Activated CD8-positive, alpha-beta T cell treated with anti-CD3 and anti-CD28 coated beads, Interleukin-2, amount 10 ng/mL, durations not matched to agents 7 days and 5 days (primary cell): ENCODE results near the gene TRIM65. TPM values are rescaled to one million over a fixed set of nuclear protein-coding genes. Genes with fewer than 3 reads are reported as not detected.

ENCODE experiments used
- ATAC-seq: fragments of 150-1000 bp; cut with Tn5 transposase; one replicate; pipeline ENCODE4 v1.10.0; 2021; ENCODE audit warnings: moderate library complexity
- CTCF ChIA-PET: fragments of 350-600 bp; sonication (Branson Sonifier 250); formaldehyde crosslinking; loops from one replicate; lab custom pipeline; 2021; ENCODE audit warnings: antibody characterized with exemption; lab: Charles Lee
- POLR2A ChIA-PET: fragments of 350-600 bp; sonication (Branson Sonifier 250); formaldehyde crosslinking; loops from one replicate; lab custom pipeline; 2021; ENCODE audit warnings: antibody characterized with exemption; lab: Charles Lee
- DNase-seq: peaks from one replicate; pipeline ENCODE4 v3.0.0-alpha.2; 2020
- H3K27ac Mint-ChIP-seq: one replicate; pipeline ENCODE4 v1.8.0; 2021; ENCODE audit warnings: mild to moderate bottlenecking, mixed read lengths
- H3K27me3 Mint-ChIP-seq: one replicate; pipeline ENCODE4 v1.8.0; 2021; ENCODE audit warnings: low read depth, mixed read lengths
- H3K36me3 Mint-ChIP-seq: one replicate; pipeline ENCODE4 v1.8.0; 2021; ENCODE audit warnings: low read depth, mixed read lengths
- H3K4me1 Mint-ChIP-seq: one replicate; pipeline ENCODE4 v1.8.0; 2021; ENCODE audit warnings: low read depth, mixed read lengths
- H3K4me3 Mint-ChIP-seq: one replicate; pipeline ENCODE4 v1.8.0; 2021; ENCODE audit warnings: mild to moderate bottlenecking, mixed read lengths
- H3K9me3 Mint-ChIP-seq: one replicate; pipeline ENCODE4 v1.8.0; 2022; ENCODE audit warnings: mixed read lengths; ENCODE audit not compliant: insufficient read depth
- total RNA-seq, 2 experiments: library from RNA; stranded (reverse); gene quantifications; one replicate each; pipeline ENCODE4 v1.2.3, GENCODE V29; 2021

TRIM65 gene
- total RNA-seq, 2 experiments from 2014 or later = 35.8 to 37.3 TPM

DNA sequence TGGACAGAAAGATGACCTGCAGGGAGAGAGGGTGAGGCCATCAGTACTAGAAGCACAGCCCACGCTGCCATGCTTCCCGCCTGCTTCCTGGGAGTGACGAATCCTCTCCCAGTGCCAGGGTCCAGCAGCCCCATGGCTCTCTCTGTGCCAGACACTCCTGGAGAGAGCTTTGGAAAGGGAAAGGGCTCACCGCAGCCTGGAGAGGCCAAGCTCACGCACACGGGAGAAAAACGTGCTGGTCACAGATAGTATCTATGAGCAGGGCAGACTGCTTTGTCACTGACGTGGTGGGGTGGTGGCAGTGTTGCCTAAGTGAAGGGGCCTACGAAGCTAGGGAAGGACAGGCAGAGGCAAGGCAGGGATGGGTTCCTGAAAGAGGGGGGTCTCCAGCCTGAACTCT, 47.0 kb downstream of the TRIM65 start:
- no peak overlapping the region for H3K27ac Mint-ChIP-seq
- peaks cover 43% of the 10 kb centered on the region for H3K36me3 Mint-ChIP-seq
- DNase-seq (no peak), ATAC-seq (no peak)
- H3K4me3 Mint-ChIP-seq = no peak overlapping the region
- H3K9me3 Mint-ChIP-seq = no peaks in the 10 kb centered on the region
- no peaks in the 10 kb centered on the region for H3K27me3 Mint-ChIP-seq
- POLR2A ChIA-PET = interaction anchor here (1.2 to 2.6 kb wide), 4 partner anchors 17 to 75 kb away, joined by 3 to 10 read pairs (median 6); no protein-coding TSS in a partner anchor
- CTCF ChIA-PET = interaction anchor here (1.2 to 3.0 kb wide), 9 partner anchors 9 to 86 kb away, joined by 3 to 20 read pairs (median 7); partner anchors contain the start of genes GALK1 and TRIM65
- peaks cover 35% of the 10 kb centered on the region for H3K4me1 Mint-ChIP-seq

GRCh38 chr17:75849279-75849646, 47.5 kb downstream of the TRIM65 start:
- Mint-ChIP-seq H3K36me3 (peaks cover 43% of the 10 kb centered on the region), H3K4me1 (peaks cover 32% of the 10 kb centered on the region), H3K27ac (no peak overlapping the region), H3K27me3 (no peaks in the 10 kb centered on the region), H3K9me3 (no peaks in the 10 kb centered on the region), H3K4me3 (no peak overlapping the region)
- DNase-seq (no peak), ATAC-seq (no peak)
- POLR2A ChIA-PET = interaction anchor here (1.2 to 2.6 kb wide), 4 partner anchors 16 to 75 kb away, joined by 3 to 10 read pairs (median 6); no protein-coding TSS in a partner anchor
- CTCF ChIA-PET = interaction anchor here (0.7 to 3.0 kb wide), 11 partner anchors 9 to 85 kb away, joined by 3 to 20 read pairs (median 7); partner anchors contain the start of genes GALK1 and TRIM65

DNA sequence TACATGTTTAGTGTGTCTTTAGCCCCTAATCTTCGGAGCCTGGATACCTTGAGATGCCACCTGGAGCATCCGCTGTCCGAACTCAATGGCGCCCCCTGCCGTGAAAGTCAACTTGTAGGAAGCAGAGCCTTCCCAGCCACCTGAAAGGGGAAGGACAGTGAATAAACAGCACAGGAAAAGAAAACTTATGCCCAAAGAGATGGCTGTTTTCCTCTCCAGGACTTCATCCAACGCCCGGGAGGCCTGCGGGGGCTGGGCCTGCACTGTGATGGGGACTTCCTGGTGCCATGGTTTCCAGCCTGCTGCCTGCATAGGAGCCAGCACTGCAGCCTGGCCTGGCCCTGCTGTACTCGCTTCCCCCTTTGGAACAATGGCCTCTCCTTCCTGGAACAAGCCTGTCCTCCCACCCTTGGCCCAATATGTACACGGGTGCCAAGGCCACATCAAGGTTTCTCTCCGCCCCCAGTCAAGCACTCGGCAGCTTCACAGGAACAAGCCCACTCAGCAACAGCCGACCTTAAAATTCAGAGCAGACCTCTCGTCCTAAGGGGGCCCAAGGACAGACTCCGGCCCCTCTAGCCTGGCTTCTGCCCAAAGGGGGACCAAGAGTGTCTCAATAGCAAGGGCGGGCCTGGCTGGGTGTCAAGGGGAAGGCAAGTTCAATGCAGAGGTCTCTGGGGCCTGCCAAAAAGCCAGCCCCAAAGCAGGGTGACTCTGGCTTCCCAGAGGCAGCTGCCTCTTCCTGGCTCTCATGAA, 48.0 kb downstream of the TRIM65 start:
- ChIA-PET CTCF (interaction anchor here (0.7 to 3.0 kb wide), 28 partner anchors 7 to 182 kb away, joined by 3 to 20 read pairs (median 4); partner anchors contain the start of genes GALK1 and TRIM65), POLR2A (interaction anchor here (1.0 to 2.6 kb wide), 7 partner anchors 14 to 74 kb away, joined by 3 to 10 read pairs (median 4); no protein-coding TSS in a partner anchor)
- Mint-ChIP-seq H3K27ac (peak overlapping the region; percentile 51), H3K27me3 (no peaks in the 10 kb centered on the region), H3K36me3 (peaks cover 43% of the 10 kb centered on the region), H3K9me3 (no peaks in the 10 kb centered on the region), H3K4me1 (peaks cover 31% of the 10 kb centered on the region), H3K4me3 (no peak overlapping the region)
- DNase-seq (peak; percentile 88), ATAC-seq (no peak)

GRCh38 chr17:75847614-75848522, 48.9 kb downstream of the TRIM65 start:
- H3K4me3 Mint-ChIP-seq = no peak overlapping the region
- peaks cover 46% of the 10 kb centered on the region for H3K36me3 Mint-ChIP-seq
- POLR2A ChIA-PET = interaction anchor here (1.0 to 5.5 kb wide), 6 partner anchors 6 to 72 kb away, joined by 3 to 66 read pairs (median 6); partner anchors contain the start of gene WBP2
- CTCF ChIA-PET = interaction anchor here (0.5 to 4.8 kb wide), 32 partner anchors 7 to 183 kb away, joined by 3 to 49 read pairs (median 4); partner anchors contain the start of genes GALK1, TRIM47 and WBP2
- no peak for ATAC-seq
- no peaks in the 10 kb centered on the region for H3K27me3 Mint-ChIP-seq
- peak overlapping the region; percentile 51 for H3K27ac Mint-ChIP-seq
- DNase-seq = no peak
- peaks cover 26% of the 10 kb centered on the region for H3K4me1 Mint-ChIP-seq
- no peaks in the 10 kb centered on the region for H3K9me3 Mint-ChIP-seq

- ChIA-PET POLR2A (interaction anchor here (0.8 to 5.5 kb wide), 7 partner anchors 7 to 71 kb away, joined by 3 to 66 read pairs (median 7); partner anchors contain the start of gene WBP2), CTCF (interaction anchor here (0.7 to 4.8 kb wide), 14 partner anchors 8 to 184 kb away, joined by 3 to 49 read pairs (median 4); partner anchors contain the start of genes GALK1, TRIM47 and WBP2)
- no peak overlapping the region for H3K27ac Mint-ChIP-seq
- DNase-seq (no peak), ATAC-seq (no peak)
- peaks cover 31% of the 10 kb centered on the region for H3K4me1 Mint-ChIP-seq
- H3K27me3 Mint-ChIP-seq = no peaks in the 10 kb centered on the region
- no peaks in the 10 kb centered on the region for H3K9me3 Mint-ChIP-seq
- no peak overlapping the region for H3K4me3 Mint-ChIP-seq
- peaks cover 49% of the 10 kb centered on the region for H3K36me3 Mint-ChIP-seq
Observed at GRCh38 chr17:75846692-75847613, 49.8 kb downstream of the TRIM65 start.

DNA sequence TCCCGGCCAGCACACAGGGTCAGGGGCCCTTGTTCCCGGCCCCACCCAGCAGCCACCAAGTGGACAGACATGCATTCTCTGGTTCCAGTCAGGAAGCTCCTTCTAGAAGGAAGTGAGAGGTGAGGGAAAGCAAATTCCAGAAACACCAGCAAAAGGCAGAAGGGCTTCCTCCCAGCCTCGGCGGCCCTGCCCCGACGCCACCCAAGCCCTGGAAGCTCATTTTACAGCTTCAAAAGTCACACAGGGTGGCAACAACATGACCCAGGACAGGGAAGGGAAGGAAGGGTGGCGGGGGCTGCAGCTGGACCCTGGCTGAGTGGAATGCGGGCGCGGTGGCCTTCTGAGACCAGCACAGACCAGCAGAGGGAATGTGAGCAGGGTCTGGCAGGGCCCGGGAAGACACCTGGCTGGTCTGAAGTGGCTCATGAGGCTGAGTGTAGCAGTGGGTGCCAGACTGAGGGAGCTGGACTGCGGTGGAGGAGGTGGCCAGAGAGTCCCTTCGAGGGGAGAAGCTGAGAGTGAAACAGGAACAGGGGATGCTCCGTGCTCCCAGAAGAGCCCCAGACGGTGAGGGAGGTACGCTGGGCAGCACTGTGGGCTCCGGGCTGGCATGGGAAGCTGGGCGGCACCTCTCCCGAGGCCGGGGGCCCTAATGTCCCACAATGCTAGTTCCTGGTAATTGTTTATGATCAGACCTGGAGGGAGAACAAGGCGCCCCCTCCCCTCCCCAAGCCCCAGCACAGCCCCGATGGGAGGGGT, 50.6 kb downstream of the TRIM65 start:
- CTCF ChIA-PET = interaction anchor here (1.0 to 4.8 kb wide), 10 partner anchors 9 to 93 kb away, joined by 3 to 49 read pairs (median 4); partner anchors contain the start of gene WBP2
- Mint-ChIP-seq H3K4me3 (peak overlapping the region; percentile 49), H3K36me3 (peaks cover 45% of the 10 kb centered on the region), H3K4me1 (peaks cover 32% of the 10 kb centered on the region), H3K27me3 (no peaks in the 10 kb centered on the region), H3K9me3 (no peaks in the 10 kb centered on the region), H3K27ac (peak overlapping the region; percentile 69)
- POLR2A ChIA-PET = interaction anchor here (0.7 to 5.5 kb wide), 7 partner anchors 8 to 256 kb away, joined by 3 to 66 read pairs (median 5); partner anchors contain the start of genes TRIM65 and WBP2
- ATAC-seq (no peak), DNase-seq (no peak)

- peaks cover 36% of the 10 kb centered on the region for H3K4me1 Mint-ChIP-seq
- ChIA-PET CTCF (interaction anchor here (0.7 to 4.8 kb wide), 18 partner anchors 10 to 96 kb away, joined by 3 to 49 read pairs (median 3); partner anchors contain the start of genes GALK1 and WBP2), POLR2A (interaction anchor here (0.7 to 5.5 kb wide), 9 partner anchors 9 to 255 kb away, joined by 3 to 66 read pairs (median 8); partner anchors contain the start of genes TRIM65 and WBP2)
- H3K36me3 Mint-ChIP-seq = peaks cover 46% of the 10 kb centered on the region
- H3K27ac Mint-ChIP-seq = peak overlapping the region; percentile 77
- H3K4me3 Mint-ChIP-seq = peak overlapping the region; percentile 57
- ATAC-seq (peak; percentile 49), DNase-seq (peak; percentile 74)
- H3K9me3 Mint-ChIP-seq = no peaks in the 10 kb centered on the region
- H3K27me3 Mint-ChIP-seq = no peaks in the 10 kb centered on the region
Observed at GRCh38 chr17:75845058-75845711, 51.6 kb downstream of the TRIM65 start.

- CTCF ChIA-PET = interaction anchor here (0.7 to 4.8 kb wide), 16 partner anchors 10 to 95 kb away, joined by 3 to 49 read pairs (median 3); partner anchors contain the start of genes GALK1 and WBP2
- Mint-ChIP-seq H3K36me3 (peaks cover 47% of the 10 kb centered on the region), H3K4me1 (peaks cover 37% of the 10 kb centered on the region), H3K27ac (peak overlapping the region; percentile 97), H3K27me3 (no peaks in the 10 kb centered on the region), H3K9me3 (no peaks in the 10 kb centered on the region), H3K4me3 (peak overlapping the region; percentile 91)
- POLR2A ChIA-PET = interaction anchor here (0.7 to 5.5 kb wide), 9 partner anchors 10 to 68 kb away, joined by 3 to 66 read pairs (median 8); partner anchors contain the start of genes TRIM65, UNK and WBP2
- peak; percentile 16 for ATAC-seq
- DNase-seq = no peak
Observed at GRCh38 chr17:75844530-75845057, 52.2 kb downstream of the TRIM65 start.
